Right lobe of liver (tissue), 4 donors: Measurements from ENCODE around the gene LRRC55.

Source experiments
- POLR2A ChIP-seq: fragments of 450-650 bp; IDR thresholded peaks from one replicate; pipeline ENCODE4 v1.6.1; 2017; ENCODE audit warnings: antibody characterized with exemption, mild to moderate bottlenecking
- TF ChIP-seq, protein P1 (sequence below), 4 donors: fragments of 200-600 bp in 3 of 4; fragments of 450-650 bp in 1 of 4; IDR thresholded peaks; one replicate each; pipeline versions ENCODE4 v1.5.1 to v1.8.0; 2016 to 2022; ENCODE audit warnings: antibody characterized with exemption in 4 of 4, mild to moderate bottlenecking in 2 of 4
- donor health status: DM: no; HTN: no; CAD: no.
- donor health status: DM: no; HTN: no; CAD: no.
- donor health status: DM: no; HTN: yes; CAD: no.

DNA sequence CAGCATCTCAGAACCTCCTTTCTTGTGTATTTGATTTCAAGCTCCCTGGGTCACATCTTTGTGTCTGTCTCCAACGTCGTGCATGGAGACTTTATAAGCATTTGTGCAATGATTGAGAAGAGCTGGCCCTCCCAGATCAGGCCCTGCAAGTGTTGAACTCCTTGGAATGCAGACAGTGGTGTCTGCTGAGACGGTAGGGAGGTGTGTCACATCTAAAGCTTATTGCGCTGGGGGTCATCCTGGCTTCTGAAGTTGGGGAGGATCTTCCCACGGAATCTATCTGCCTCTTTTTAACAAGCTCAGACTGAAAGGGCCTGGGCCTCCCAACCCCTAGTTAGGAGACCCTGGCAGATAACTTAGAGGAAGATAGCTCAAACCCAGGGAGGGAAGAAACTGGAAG lies 48.6 kb downstream of the LRRC55 start:
- TF ChIP-seq, protein P1, sequence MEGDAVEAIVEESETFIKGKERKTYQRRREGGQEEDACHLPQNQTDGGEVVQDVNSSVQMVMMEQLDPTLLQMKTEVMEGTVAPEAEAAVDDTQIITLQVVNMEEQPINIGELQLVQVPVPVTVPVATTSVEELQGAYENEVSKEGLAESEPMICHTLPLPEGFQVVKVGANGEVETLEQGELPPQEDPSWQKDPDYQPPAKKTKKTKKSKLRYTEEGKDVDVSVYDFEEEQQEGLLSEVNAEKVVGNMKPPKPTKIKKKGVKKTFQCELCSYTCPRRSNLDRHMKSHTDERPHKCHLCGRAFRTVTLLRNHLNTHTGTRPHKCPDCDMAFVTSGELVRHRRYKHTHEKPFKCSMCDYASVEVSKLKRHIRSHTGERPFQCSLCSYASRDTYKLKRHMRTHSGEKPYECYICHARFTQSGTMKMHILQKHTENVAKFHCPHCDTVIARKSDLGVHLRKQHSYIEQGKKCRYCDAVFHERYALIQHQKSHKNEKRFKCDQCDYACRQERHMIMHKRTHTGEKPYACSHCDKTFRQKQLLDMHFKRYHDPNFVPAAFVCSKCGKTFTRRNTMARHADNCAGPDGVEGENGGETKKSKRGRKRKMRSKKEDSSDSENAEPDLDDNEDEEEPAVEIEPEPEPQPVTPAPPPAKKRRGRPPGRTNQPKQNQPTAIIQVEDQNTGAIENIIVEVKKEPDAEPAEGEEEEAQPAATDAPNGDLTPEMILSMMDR (IDR thresholded peaks at IDR 0.05), result no peak
- no peak for TF ChIP-seq POLR2A
